Cardiac ventricle fibroblast (primary cell): Measurements from ENCODE around the gene SPHKAP. TPM values are rescaled to one million over a fixed set of nuclear protein-coding genes. Genes with fewer than 3 reads are reported as not detected.

ENCODE experiments used
- total RNA-seq: library from RNA; depleted of rRNA; stranded (reverse); fragments of >200 nt; gene quantifications from 2 replicates; pipeline ENCODE4 v1.2.3, GENCODE V29; 2015

SPHKAP gene, protein sequence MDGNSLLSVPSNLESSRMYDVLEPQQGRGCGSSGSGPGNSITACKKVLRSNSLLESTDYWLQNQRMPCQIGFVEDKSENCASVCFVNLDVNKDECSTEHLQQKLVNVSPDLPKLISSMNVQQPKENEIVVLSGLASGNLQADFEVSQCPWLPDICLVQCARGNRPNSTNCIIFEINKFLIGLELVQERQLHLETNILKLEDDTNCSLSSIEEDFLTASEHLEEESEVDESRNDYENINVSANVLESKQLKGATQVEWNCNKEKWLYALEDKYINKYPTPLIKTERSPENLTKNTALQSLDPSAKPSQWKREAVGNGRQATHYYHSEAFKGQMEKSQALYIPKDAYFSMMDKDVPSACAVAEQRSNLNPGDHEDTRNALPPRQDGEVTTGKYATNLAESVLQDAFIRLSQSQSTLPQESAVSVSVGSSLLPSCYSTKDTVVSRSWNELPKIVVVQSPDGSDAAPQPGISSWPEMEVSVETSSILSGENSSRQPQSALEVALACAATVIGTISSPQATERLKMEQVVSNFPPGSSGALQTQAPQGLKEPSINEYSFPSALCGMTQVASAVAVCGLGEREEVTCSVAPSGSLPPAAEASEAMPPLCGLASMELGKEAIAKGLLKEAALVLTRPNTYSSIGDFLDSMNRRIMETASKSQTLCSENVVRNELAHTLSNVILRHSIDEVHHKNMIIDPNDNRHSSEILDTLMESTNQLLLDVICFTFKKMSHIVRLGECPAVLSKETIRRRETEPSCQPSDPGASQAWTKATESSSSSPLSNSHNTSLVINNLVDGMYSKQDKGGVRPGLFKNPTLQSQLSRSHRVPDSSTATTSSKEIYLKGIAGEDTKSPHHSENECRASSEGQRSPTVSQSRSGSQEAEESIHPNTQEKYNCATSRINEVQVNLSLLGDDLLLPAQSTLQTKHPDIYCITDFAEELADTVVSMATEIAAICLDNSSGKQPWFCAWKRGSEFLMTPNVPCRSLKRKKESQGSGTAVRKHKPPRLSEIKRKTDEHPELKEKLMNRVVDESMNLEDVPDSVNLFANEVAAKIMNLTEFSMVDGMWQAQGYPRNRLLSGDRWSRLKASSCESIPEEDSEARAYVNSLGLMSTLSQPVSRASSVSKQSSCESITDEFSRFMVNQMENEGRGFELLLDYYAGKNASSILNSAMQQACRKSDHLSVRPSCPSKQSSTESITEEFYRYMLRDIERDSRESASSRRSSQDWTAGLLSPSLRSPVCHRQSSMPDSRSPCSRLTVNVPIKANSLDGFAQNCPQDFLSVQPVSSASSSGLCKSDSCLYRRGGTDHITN (N-terminal part only)
- 0.05 TPM in 1 of 2 replicates, not detected in the other for total RNA-seq

DNA sequence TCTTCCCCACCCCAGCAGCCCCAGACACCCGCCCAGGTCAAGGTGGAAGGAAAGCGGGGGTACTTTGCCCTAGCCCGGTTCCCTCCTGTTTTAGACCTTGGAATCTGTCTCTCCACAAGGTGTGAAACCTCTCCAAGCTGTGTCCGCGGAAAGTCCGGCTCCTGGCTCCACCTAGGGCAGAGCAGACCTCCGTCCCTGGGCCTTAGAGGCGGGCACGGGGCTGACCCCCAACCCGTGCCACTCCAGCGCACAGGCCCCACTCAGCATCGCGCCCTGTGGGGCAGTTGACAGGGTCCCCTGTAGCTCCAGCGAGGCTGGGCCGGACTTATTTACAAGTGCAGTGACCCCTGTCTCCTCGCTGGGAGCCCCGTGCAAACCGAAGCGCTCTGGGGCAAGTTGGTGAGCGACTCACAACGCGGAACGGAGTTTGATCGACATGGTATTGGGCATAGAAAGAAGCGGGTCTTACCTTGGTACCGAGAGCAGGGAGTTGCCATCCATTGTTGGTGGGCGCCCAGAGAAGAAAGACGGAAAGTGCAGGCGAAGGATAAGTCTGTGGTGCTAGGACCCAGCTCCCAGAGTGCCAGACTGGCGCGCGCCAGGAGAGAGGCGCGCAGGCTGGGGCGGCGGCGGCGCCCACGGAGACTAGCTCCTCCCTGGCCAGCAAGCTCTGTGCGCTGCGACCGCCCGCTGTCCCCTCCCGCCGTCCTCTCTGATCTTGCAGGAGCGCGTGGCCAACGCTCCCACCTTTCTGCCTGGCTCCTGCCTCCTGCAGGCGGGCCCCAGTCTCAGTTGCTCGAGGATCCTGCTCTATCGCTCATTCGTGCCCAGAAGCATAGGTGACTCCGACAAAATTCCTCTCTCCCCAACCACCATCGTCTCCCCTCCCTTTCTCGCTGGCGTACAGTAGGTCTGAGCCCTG lies at the start of gene SPHKAP:
Gene SPHKAP, minus strand, starts transcription at position 590 of the 922 bp plus-strand sequence. Its CDS starts 89 bp downstream, at position 501.

